ENCODE measurements around the gene AKR1E2. TPM values are rescaled to one million over a fixed set of nuclear protein-coding genes. Genes with fewer than 3 reads are reported as not detected.
A peak's percentile ranks its signal among the peaks of the same experiment; 100 is the strongest.

Gene AKR1E2
- 1.8 TPM for polyA plus RNA-seq
- long read RNA-seq, donor 1 = 0 reads
- long read RNA-seq, donor 2 = 0 reads
- long read RNA-seq, donor 3 = 0 reads
- long read RNA-seq, donor 4 = 0 reads
- long read RNA-seq, donor 5 = 0 reads
- long read RNA-seq, donor 6 = 0 reads
- long read RNA-seq, donor 7 = 0 reads
- long read RNA-seq, donor 8 = 0 reads
- long read RNA-seq, donor 9 = 0 reads
- long read RNA-seq, donor 10 = 0 reads
- long read RNA-seq, donor 11 = 0 reads

GRCh38 chr10:4825868-4826791, at the start of gene AKR1E2:
Gene AKR1E2 (plus strand): TSS chr10:4826207. CDS start chr10:4826325, 118 bp downstream.
- Histone ChIP-seq H3K27ac (ENCODE audit: low read length) (no peak within 1 kb of the TSS), H3K4me3 (ENCODE audit: low read length) (peak within 1 kb of the TSS; percentile 33), H3K9me3 (ENCODE audit: control insufficient read depth, low read depth, low read length) (peaks cover 8% of the 10 kb centered on the region), H3K27me3 (ENCODE audit: control insufficient read depth, insufficient read depth, low read length) (peaks cover 17% of the 10 kb centered on the region), H3K36me3 (ENCODE audit: control insufficient read depth, insufficient read depth, low read length) (no peaks in the 10 kb centered on the region), H3K4me1 (ENCODE audit: control insufficient read depth, insufficient read depth, low read length) (peaks cover 2% of the 10 kb centered on the region)
- DNase-seq = peak; percentile 73 to 80
- WGBS (ENCODE audit: insufficient coverage, low lambda C conversion rate) = no CpG with 5 or more reads among the region's 87 CpGs

- no peak overlapping the region for H3K4me3 ChIP-seq (ENCODE audit: low read length)
- 80% methylated on average over 1 of the region's 2 CpGs for WGBS (ENCODE audit: insufficient coverage, low lambda C conversion rate)
- H3K36me3 ChIP-seq (ENCODE audit: control insufficient read depth, insufficient read depth, low read length) = no peaks in the 10 kb centered on the region
- H3K27ac ChIP-seq (ENCODE audit: low read length) = no peak overlapping the region
- no peaks in the 10 kb centered on the region for H3K9me3 ChIP-seq (ENCODE audit: control insufficient read depth, low read depth, low read length)
- no peaks in the 10 kb centered on the region for H3K27me3 ChIP-seq (ENCODE audit: control insufficient read depth, insufficient read depth, low read length)
- DNase-seq = no peak
- H3K4me1 ChIP-seq (ENCODE audit: control insufficient read depth, insufficient read depth, low read length) = no peaks in the 10 kb centered on the region
Observed at GRCh38 chr10:4776234-4776638, 49.8 kb upstream of the AKR1E2 start.

- Histone ChIP-seq H3K9me3 (ENCODE audit: control insufficient read depth, low read depth, low read length) (no peaks in the 10 kb centered on the region), H3K4me3 (ENCODE audit: low read length) (no peak overlapping the region), H3K4me1 (ENCODE audit: control insufficient read depth, insufficient read depth, low read length) (no peaks in the 10 kb centered on the region), H3K27ac (ENCODE audit: low read length) (no peak overlapping the region), H3K36me3 (ENCODE audit: control insufficient read depth, insufficient read depth, low read length) (no peaks in the 10 kb centered on the region), H3K27me3 (ENCODE audit: control insufficient read depth, insufficient read depth, low read length) (peaks cover 6% of the 10 kb centered on the region)
- no peak for DNase-seq
Observed at GRCh38 chr10:4778761-4779160, 47.2 kb upstream of the AKR1E2 start.

GRCh38 chr10:4780091-4780490, 45.9 kb upstream of the AKR1E2 start:
- Histone ChIP-seq H3K27me3 (ENCODE audit: control insufficient read depth, insufficient read depth, low read length) (peaks cover 6% of the 10 kb centered on the region), H3K27ac (ENCODE audit: low read length) (no peak overlapping the region), H3K4me3 (ENCODE audit: low read length) (no peak overlapping the region), H3K36me3 (ENCODE audit: control insufficient read depth, insufficient read depth, low read length) (no peaks in the 10 kb centered on the region), H3K9me3 (ENCODE audit: control insufficient read depth, low read depth, low read length) (no peaks in the 10 kb centered on the region), H3K4me1 (ENCODE audit: control insufficient read depth, insufficient read depth, low read length) (no peaks in the 10 kb centered on the region)
- DNase-seq = no peak
- WGBS (ENCODE audit: insufficient coverage, low lambda C conversion rate) = no CpG with 5 or more reads among the region's 2 CpGs

- Histone ChIP-seq H3K27ac (ENCODE audit: low read length) (no peak overlapping the region), H3K36me3 (ENCODE audit: control insufficient read depth, insufficient read depth, low read length) (no peaks in the 10 kb centered on the region), H3K4me1 (ENCODE audit: control insufficient read depth, insufficient read depth, low read length) (no peaks in the 10 kb centered on the region), H3K27me3 (ENCODE audit: control insufficient read depth, insufficient read depth, low read length) (peaks cover 6% of the 10 kb centered on the region), H3K4me3 (ENCODE audit: low read length) (no peak overlapping the region), H3K9me3 (ENCODE audit: control insufficient read depth, low read depth, low read length) (no peaks in the 10 kb centered on the region)
- 25% methylated on average over 1 of the region's 6 CpGs for WGBS (ENCODE audit: insufficient coverage, low lambda C conversion rate)
- no peak for DNase-seq
Observed at GRCh38 chr10:4780782-4781181, 45.2 kb upstream of the AKR1E2 start.

GRCh38 chr10:4781955-4782354, 44.1 kb upstream of the AKR1E2 start:
- H3K4me3 ChIP-seq (ENCODE audit: low read length) = no peak overlapping the region
- no peak for DNase-seq
- H3K9me3 ChIP-seq (ENCODE audit: control insufficient read depth, low read depth, low read length) = no peaks in the 10 kb centered on the region
- H3K27me3 ChIP-seq (ENCODE audit: control insufficient read depth, insufficient read depth, low read length) = peaks cover 6% of the 10 kb centered on the region
- H3K4me1 ChIP-seq (ENCODE audit: control insufficient read depth, insufficient read depth, low read length) = no peaks in the 10 kb centered on the region
- H3K36me3 ChIP-seq (ENCODE audit: control insufficient read depth, insufficient read depth, low read length) = no peaks in the 10 kb centered on the region
- no peak overlapping the region for H3K27ac ChIP-seq (ENCODE audit: low read length)
- 72% methylated on average over 2 of the region's 3 CpGs for WGBS (ENCODE audit: insufficient coverage, low lambda C conversion rate)

GRCh38 chr10:4784667-4785333, 41.2 kb upstream of the AKR1E2 start:
- Histone ChIP-seq H3K4me3 (ENCODE audit: low read length) (no peak overlapping the region), H3K27ac (ENCODE audit: low read length) (no peak overlapping the region), H3K9me3 (ENCODE audit: control insufficient read depth, low read depth, low read length) (no peaks in the 10 kb centered on the region), H3K27me3 (ENCODE audit: control insufficient read depth, insufficient read depth, low read length) (peaks cover 6% of the 10 kb centered on the region), H3K36me3 (ENCODE audit: control insufficient read depth, insufficient read depth, low read length) (no peaks in the 10 kb centered on the region), H3K4me1 (ENCODE audit: control insufficient read depth, insufficient read depth, low read length) (no peaks in the 10 kb centered on the region)
- WGBS (ENCODE audit: insufficient coverage, low lambda C conversion rate) = 100% methylated on average over 1 of the region's 8 CpGs
- DNase-seq = no peak

GRCh38 chr10:4786043-4786839, 39.8 kb upstream of the AKR1E2 start:
- no peak overlapping the region for H3K27ac ChIP-seq (ENCODE audit: low read length)
- no peak for DNase-seq
- H3K36me3 ChIP-seq (ENCODE audit: control insufficient read depth, insufficient read depth, low read length) = no peaks in the 10 kb centered on the region
- WGBS (ENCODE audit: insufficient coverage, low lambda C conversion rate) = 95% methylated on average over 6 of the region's 12 CpGs
- H3K4me1 ChIP-seq (ENCODE audit: control insufficient read depth, insufficient read depth, low read length) = no peaks in the 10 kb centered on the region
- no peaks in the 10 kb centered on the region for H3K9me3 ChIP-seq (ENCODE audit: control insufficient read depth, low read depth, low read length)
- H3K4me3 ChIP-seq (ENCODE audit: low read length) = no peak overlapping the region
- peaks cover 6% of the 10 kb centered on the region for H3K27me3 ChIP-seq (ENCODE audit: control insufficient read depth, insufficient read depth, low read length)

GRCh38 chr10:4790045-4790444, 36.0 kb upstream of the AKR1E2 start:
- no peak overlapping the region for H3K27ac ChIP-seq (ENCODE audit: low read length)
- no peaks in the 10 kb centered on the region for H3K27me3 ChIP-seq (ENCODE audit: control insufficient read depth, insufficient read depth, low read length)
- H3K4me1 ChIP-seq (ENCODE audit: control insufficient read depth, insufficient read depth, low read length) = no peaks in the 10 kb centered on the region
- DNase-seq = no peak
- no peaks in the 10 kb centered on the region for H3K36me3 ChIP-seq (ENCODE audit: control insufficient read depth, insufficient read depth, low read length)
- H3K9me3 ChIP-seq (ENCODE audit: control insufficient read depth, low read depth, low read length) = no peaks in the 10 kb centered on the region
- 92% methylated on average over 3 of the region's 3 CpGs for WGBS (ENCODE audit: insufficient coverage, low lambda C conversion rate)
- H3K4me3 ChIP-seq (ENCODE audit: low read length) = no peak overlapping the region

GRCh38 chr10:4790922-4791321, 35.1 kb upstream of the AKR1E2 start:
- H3K4me3 ChIP-seq (ENCODE audit: low read length) = no peak overlapping the region
- no peaks in the 10 kb centered on the region for H3K36me3 ChIP-seq (ENCODE audit: control insufficient read depth, insufficient read depth, low read length)
- H3K27me3 ChIP-seq (ENCODE audit: control insufficient read depth, insufficient read depth, low read length) = no peaks in the 10 kb centered on the region
- DNase-seq = no peak
- no CpG with 5 or more reads among the region's 4 CpGs for WGBS (ENCODE audit: insufficient coverage, low lambda C conversion rate)
- no peaks in the 10 kb centered on the region for H3K9me3 ChIP-seq (ENCODE audit: control insufficient read depth, low read depth, low read length)
- no peak overlapping the region for H3K27ac ChIP-seq (ENCODE audit: low read length)
- H3K4me1 ChIP-seq (ENCODE audit: control insufficient read depth, insufficient read depth, low read length) = no peaks in the 10 kb centered on the region
